IPS-20b (cell line): ENCODE measurements around the gene ZC2HC1B.
A peak's percentile ranks its signal among the peaks of the same experiment; 100 is the strongest.
"Not testable (repeated sequence)": the region's sequence is repeated elsewhere in the genome, so short reads cannot be mapped to it uniquely, and the experiment has no call there.

Source experiments
- H3K27ac ChIP-seq: one replicate; pipeline ENCODE4 v1.5.1; 2013; ENCODE audit warnings: low read length
- H3K27me3 ChIP-seq: 2 replicates; pipeline ENCODE4 v1.6.1; 2013; ENCODE audit warnings: mild to moderate bottlenecking, low read length, inconsistent platforms; ENCODE audit not compliant: insufficient read depth
- H3K36me3 ChIP-seq: 2 replicates; pipeline ENCODE4 v1.6.1; 2013; ENCODE audit warnings: low read depth, mild to moderate bottlenecking, inconsistent platforms, low read length, moderate library complexity; ENCODE audit not compliant: insufficient read depth
- H3K4me1 ChIP-seq: 2 replicates; pipeline ENCODE4 v1.6.1; 2013; ENCODE audit warnings: mild to moderate bottlenecking, control low read depth, inconsistent platforms, low read length, moderate library complexity; ENCODE audit not compliant: insufficient read depth
- H3K4me3 ChIP-seq: 2 replicates; pipeline ENCODE4 v1.5.1; 2013; ENCODE audit warnings: mild to moderate bottlenecking, low read length, inconsistent platforms
- H3K9ac ChIP-seq: 2 replicates; pipeline ENCODE4 v1.6.1; 2013; ENCODE audit warnings: low read depth, mild to moderate bottlenecking, inconsistent platforms, low read length, moderate library complexity
- H3K9me3 ChIP-seq: 2 replicates; pipeline ENCODE4 v1.6.1; 2013; ENCODE audit warnings: mild to moderate bottlenecking, low read depth, low read length, inconsistent platforms; ENCODE audit not compliant: insufficient read depth

Gene ZC2HC1B

DNA sequence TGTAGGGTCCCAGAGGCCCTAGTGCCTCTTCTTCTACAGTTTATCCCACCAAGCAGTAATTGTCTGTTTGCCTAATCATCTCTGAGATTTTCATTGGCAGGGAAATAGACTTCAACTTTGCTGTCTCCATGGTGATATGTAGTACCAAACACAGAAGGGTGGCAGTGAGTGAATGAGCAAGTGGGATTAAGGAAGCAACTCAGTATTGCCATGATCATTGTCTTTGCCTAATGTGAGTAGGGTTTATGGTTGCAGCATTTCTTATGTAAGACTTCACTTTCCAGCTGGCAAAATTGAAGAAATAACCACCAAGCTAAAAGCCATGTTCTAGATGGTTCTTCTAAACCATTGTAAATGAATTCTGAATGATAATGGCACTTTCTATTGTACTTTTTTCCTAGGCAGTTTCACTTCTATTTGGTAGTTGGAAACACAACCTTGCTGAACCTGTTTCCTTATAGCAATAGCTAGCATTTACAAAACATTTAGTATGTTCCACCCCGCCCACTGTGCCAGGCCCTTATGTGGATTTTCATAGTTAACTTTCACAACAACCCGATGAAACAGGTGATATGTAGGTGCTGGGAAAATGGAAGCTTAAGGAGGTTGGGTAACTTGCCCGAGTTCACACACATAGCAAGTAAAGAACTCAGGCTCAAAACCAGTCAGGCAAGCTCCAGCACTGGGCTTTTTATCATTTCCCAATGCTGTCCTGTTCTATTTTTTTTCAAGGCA lies 32.0 kb downstream of the ZC2HC1B start:
- Histone ChIP-seq H3K9ac (no peak overlapping the region), H3K27me3 (no peaks in the 10 kb centered on the region), H3K4me1 (peaks cover 4% of the 10 kb centered on the region; the same call in 1 of the 2 replicates), H3K4me3 (no peak overlapping the region), H3K27ac (no peak overlapping the region), H3K9me3 (no peaks in the 10 kb centered on the region), H3K36me3 (no peaks in the 10 kb centered on the region)

DNA sequence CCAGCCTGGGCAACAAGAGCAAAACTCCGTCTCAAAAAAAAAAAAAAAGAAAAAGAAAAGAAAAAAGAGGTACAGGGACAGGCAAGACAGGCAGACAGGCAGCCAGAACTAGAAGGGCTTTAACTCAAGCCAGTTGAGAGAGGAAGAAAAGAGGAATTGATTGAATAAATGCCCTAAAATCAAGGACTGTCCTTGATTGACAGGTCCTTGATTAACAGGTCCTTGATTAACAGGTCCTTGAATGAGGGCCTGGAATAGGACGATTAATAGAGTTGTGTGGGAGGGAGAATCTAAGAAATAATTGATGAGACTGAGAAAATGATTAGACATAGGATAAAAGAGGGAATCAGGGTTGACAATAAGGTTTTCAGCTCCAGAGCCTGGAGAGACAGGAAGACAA lies 36.1 kb downstream of the ZC2HC1B start:
- Histone ChIP-seq H3K27me3 (no peaks in the 10 kb centered on the region), H3K9ac (no peak overlapping the region), H3K4me3 (no peak overlapping the region), H3K4me1 (peaks cover 4% of the 10 kb centered on the region; the same call in 1 of the 2 replicates), H3K9me3 (no peaks in the 10 kb centered on the region), H3K27ac (no peak overlapping the region), H3K36me3 (no peaks in the 10 kb centered on the region)

DNA sequence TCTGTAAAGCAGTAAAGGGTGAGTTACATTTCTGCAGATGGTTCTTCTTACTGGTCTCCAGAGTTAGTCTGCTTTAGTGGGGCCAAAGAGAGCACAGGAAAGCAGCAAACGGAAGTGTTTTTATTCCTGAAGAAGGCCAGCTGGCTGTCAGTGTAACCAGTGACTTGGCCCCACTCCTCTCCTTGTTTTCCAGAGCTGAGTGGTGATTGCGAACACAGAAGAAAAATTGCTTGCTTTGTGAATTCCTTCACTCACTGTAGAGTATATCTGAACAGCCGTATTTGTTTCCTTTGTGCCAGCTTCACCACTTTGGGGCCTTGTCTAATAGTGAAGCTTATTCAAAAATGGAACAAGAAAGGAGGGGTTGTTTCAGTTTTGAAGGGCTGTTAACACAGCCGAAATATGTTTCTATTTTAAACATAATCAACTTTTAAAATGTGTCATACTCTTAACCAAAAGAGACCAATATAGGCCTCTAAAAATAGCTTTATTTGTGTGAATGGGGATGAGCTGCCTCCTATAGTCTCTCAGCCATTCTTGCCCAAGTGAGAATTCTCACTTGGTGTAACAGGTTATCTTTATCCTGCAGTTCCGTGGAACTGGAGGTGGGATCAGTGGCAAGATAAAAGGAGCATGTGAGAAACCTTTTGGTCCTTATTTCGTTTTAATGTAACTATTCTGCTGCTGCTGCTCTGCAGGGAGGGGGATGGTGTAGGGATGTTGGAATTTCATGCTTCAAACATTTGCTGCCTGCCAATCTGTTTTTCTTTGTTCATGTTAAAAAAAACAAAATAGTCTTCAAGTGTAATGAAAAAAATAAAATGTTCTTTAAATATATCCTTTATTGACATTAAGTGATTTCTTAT lies 37.8 kb downstream of the ZC2HC1B start:
- no peak overlapping the region for H3K9ac ChIP-seq
- no peaks in the 10 kb centered on the region for H3K27me3 ChIP-seq
- no peaks in the 10 kb centered on the region for H3K9me3 ChIP-seq
- no peaks in the 10 kb centered on the region for H3K4me1 ChIP-seq
- H3K36me3 ChIP-seq = no peaks in the 10 kb centered on the region
- H3K27ac ChIP-seq = no peak overlapping the region
- no peak overlapping the region for H3K4me3 ChIP-seq

DNA sequence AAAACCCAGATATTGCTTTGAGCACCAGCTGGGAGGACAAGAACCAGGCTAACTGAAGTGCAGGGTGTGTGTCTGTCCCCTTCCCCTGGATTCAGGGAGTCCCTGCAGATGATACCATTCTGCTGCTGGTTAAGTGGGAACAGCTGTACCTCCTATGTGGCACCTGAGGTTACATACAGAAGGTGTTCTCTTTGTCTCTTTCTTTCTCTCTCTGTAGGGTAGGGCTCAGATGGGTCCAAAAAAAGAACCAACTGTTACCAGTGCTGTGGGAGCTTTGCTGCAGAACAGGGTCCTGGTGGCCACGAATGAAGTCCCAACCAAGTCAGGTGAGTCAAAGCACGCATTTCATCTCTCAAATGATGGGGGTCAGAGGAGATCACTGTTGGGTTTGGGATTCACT lies 38.6 kb downstream of the ZC2HC1B start:
- H3K36me3 ChIP-seq = no peaks in the 10 kb centered on the region
- H3K27ac ChIP-seq = no peak overlapping the region
- H3K9ac ChIP-seq = no peak overlapping the region
- H3K9me3 ChIP-seq = no peaks in the 10 kb centered on the region
- no peaks in the 10 kb centered on the region for H3K4me1 ChIP-seq
- H3K27me3 ChIP-seq = no peaks in the 10 kb centered on the region
- H3K4me3 ChIP-seq = no peak overlapping the region

DNA sequence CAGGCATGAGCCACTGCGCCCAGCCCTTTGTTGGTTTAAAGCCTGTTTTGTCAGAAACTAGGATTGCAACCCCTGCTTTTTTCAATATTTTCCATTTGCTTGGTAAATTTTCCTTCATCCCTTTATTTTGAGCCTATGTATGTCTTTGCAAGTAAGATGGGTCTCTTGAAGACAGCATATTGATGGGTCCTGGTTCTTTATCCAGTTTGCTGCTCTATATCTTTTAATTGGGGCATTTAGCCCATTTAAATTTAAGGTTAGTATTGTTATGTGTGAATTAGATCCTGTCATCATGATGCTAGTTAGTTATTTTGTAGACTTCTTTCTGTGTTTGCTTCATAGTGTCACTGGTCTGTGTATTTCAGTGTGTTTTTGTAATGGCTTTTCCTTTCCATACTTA lies 46.8 kb downstream of the ZC2HC1B start:
- H3K36me3 ChIP-seq = no peaks in the 10 kb centered on the region
- no peaks in the 10 kb centered on the region for H3K4me1 ChIP-seq
- no peaks in the 10 kb centered on the region for H3K9me3 ChIP-seq
- no peaks in the 10 kb centered on the region for H3K27me3 ChIP-seq
- H3K27ac ChIP-seq = no peak overlapping the region
- H3K4me3 ChIP-seq = no peak overlapping the region
- H3K9ac ChIP-seq = no peak overlapping the region

DNA sequence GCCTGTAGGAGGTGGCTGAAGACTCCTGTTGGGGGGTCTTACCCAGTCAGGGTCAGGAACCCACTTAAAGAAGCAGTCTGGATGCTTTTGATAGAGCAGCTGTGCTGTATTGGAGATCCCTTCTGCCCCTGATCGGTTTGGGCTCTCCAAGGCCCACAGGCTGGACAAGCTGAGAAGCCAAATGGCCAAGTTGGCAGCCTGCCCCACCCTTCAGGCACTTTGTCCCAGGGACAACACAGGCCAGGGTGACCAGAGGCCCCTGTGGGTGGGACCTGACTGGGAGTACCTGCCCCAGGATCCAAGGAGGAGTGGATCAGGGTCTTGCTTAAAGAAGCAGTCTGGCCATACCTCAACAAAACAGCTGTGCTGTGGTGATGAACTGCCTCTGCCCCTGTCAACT lies 48.4 kb downstream of the ZC2HC1B start:
- H3K9me3 ChIP-seq = peaks cover 4% of the 10 kb centered on the region; the same call in 1 of the 2 replicates
- H3K27ac ChIP-seq = no peak overlapping the region
- no peak overlapping the region for H3K9ac ChIP-seq
- H3K36me3 ChIP-seq = no peaks in the 10 kb centered on the region
- no peaks in the 10 kb centered on the region for H3K4me1 ChIP-seq
- no peaks in the 10 kb centered on the region for H3K27me3 ChIP-seq
- H3K4me3 ChIP-seq = no peak overlapping the region

DNA sequence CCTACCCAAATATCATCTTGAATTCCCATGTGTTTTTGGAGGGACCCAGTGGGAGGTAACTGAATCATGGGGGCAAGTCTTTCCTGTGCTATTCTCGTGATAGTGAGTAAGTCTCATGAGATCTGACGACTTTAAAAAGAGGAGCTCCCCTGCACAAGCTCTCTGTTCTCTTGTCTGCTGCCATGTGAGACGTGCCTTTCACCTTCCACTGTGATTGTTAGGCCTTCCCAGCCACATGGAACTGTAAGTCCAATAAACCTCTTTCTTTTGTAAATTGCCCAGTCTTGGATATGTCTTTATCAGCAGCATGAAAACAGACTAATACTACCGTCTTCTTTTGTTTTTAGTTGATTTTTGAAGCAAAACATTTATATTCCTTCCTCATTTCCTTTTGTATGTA lies 52.8 kb downstream of the ZC2HC1B start:
- H3K4me3 ChIP-seq, H3K36me3 ChIP-seq, H3K4me1 ChIP-seq, H3K27ac ChIP-seq, H3K9ac ChIP-seq, H3K27me3 ChIP-seq: not testable (repeated sequence)
- peaks cover 10% of the 10 kb centered on the region; the same call in 1 of the 2 replicates for H3K9me3 ChIP-seq

DNA sequence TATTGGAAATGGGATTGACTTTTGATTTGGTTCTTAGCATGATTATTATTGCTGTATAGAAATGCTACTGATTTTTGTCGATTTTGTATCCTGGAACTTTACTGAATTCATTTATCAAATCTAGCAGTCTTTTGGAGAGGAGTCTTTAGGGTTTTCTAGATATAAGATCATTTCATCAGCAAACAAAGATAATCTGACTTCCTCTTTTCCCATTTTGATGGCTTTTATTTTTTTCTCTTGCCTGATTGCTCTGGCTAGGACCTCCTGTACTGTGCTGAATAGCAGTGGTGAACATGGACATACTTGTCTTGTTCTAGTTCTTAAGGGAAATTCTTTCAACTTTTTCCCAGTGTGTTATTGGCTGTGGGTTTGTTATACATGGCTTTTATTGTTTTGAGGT lies 64.6 kb downstream of the ZC2HC1B start:
- peaks cover 10% of the 10 kb centered on the region for H3K9me3 ChIP-seq
- no peak overlapping the region for H3K9ac ChIP-seq
- peaks cover 4% of the 10 kb centered on the region; the same call in 1 of the 2 replicates for H3K4me1 ChIP-seq
- no peak overlapping the region for H3K27ac ChIP-seq
- no peak overlapping the region for H3K4me3 ChIP-seq
- no peaks in the 10 kb centered on the region for H3K36me3 ChIP-seq
- H3K27me3 ChIP-seq = no peaks in the 10 kb centered on the region

DNA sequence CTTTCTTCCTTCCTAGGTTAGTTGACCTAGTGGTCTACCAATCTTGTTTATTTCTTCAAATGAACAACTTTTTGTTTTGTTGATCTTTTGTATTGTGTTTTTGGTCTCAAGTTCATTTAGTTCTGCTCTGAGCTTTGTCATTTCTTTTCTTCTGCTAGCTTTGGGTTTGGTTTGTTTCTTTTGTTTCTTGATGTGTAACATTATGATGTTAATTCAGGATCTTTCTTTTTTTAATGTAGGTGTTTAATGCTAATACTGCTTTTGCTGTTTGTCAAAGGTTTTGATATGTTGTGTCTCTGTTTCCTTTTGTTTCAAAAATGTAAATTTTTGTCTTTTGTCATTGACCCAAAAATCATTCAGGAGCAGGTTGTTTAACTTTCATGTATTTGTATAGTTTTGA lies 65.7 kb downstream of the ZC2HC1B start:
- Histone ChIP-seq H3K9ac (no peak overlapping the region), H3K27ac (no peak overlapping the region), H3K4me3 (peak overlapping the region; percentile 36; the same call in 1 of the 2 replicates), H3K36me3 (no peaks in the 10 kb centered on the region), H3K4me1 (peaks cover 4% of the 10 kb centered on the region; the same call in 1 of the 2 replicates), H3K27me3 (no peaks in the 10 kb centered on the region), H3K9me3 (peaks cover 10% of the 10 kb centered on the region)

DNA sequence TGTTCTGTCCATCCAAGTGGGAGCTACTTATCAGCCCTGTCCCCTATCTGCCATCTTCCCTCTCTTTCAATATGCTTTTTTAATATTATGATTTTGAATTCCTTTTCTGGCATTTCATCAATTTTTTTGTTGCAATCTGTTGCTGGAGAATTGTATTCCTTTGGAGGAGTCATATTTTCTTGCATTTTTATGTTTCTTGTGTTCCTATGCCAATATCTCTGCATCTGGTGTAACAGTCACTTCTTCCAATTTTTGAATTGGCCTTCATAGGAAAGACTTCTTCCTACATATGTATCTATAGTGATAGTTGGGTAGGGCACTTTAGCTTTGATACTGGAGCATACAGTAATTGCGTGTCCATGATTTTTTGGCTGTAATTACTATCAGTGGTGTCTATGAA lies 70.1 kb downstream of the ZC2HC1B start:
- peaks cover 6% of the 10 kb centered on the region; the same call in 1 of the 2 replicates for H3K27me3 ChIP-seq
- no peak overlapping the region for H3K27ac ChIP-seq
- H3K9me3 ChIP-seq = peaks cover 10% of the 10 kb centered on the region
- H3K4me3 ChIP-seq = no peak overlapping the region
- H3K36me3 ChIP-seq = no peaks in the 10 kb centered on the region
- H3K4me1 ChIP-seq = peaks cover 23% of the 10 kb centered on the region; the same call in 1 of the 2 replicates
- H3K9ac ChIP-seq = no peak overlapping the region

DNA sequence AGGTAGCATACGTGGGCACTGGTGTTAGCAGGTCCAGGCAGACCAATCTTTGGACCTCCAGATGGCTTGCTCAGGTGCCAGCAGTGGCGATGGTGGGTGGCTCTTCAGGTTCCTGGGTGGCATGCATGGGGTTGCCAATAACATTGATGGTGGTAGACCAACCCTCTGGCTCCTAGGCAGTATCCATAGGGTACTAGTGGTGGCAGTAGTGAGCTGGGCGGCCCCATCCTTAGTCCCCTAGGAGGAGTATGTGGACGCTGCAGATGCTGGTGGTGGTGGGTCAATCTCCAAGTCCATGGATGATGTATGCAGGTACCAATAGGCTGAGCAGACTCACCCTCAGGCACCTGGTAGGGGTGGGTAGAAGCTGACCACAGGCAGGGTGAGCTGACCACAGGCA lies 70.6 kb downstream of the ZC2HC1B start:
- Histone ChIP-seq H3K9ac (no peak overlapping the region), H3K4me3 (no peak overlapping the region), H3K27me3 (peaks cover 6% of the 10 kb centered on the region; the same call in 1 of the 2 replicates), H3K4me1 (peaks cover 20% of the 10 kb centered on the region; the same call in 1 of the 2 replicates), H3K27ac (no peak overlapping the region), H3K9me3 (peaks cover 10% of the 10 kb centered on the region), H3K36me3 (no peaks in the 10 kb centered on the region)
